Ecto neural progenitor cell (in vitro differentiated cells): ENCODE data around the gene FNDC3B.

Experiments used
- DNase-seq: peaks from one replicate; pipeline ENCODE4 v3.0.0-alpha.2; 2018; ENCODE audit warnings: low spot score

FNDC3B gene

GRCh38 chr3:172315401-172316091, 276.2 kb downstream of the FNDC3B start:
- DNase-seq, result no peak

- DNase-seq, result no peak
Measured at GRCh38 chr3:172316758-172317157, 277.4 kb downstream of the FNDC3B start.

GRCh38 chr3:172317481-172317880, 278.1 kb downstream of the FNDC3B start:
- no peak for DNase-seq

- no peak for DNase-seq
Measured at GRCh38 chr3:172317984-172318383, 278.6 kb downstream of the FNDC3B start.

- no peak for DNase-seq
Measured at GRCh38 chr3:172319595-172319994, 280.2 kb downstream of the FNDC3B start.

GRCh38 chr3:172320468-172320867, 281.1 kb downstream of the FNDC3B start:
- no peak for DNase-seq

- no peak for DNase-seq
Measured at GRCh38 chr3:172321035-172321434, 281.7 kb downstream of the FNDC3B start.

GRCh38 chr3:172323894-172324610, 284.7 kb downstream of the FNDC3B start:
- DNase-seq, result no peak

- no peak for DNase-seq
Measured at GRCh38 chr3:172324611-172325203, 285.3 kb downstream of the FNDC3B start.

GRCh38 chr3:172325461-172325860, 286.1 kb downstream of the FNDC3B start:
- no peak for DNase-seq

GRCh38 chr3:172326993-172327392, 287.6 kb downstream of the FNDC3B start:
- DNase-seq, result no peak

- no peak for DNase-seq
Measured at GRCh38 chr3:172328282-172328681, 288.9 kb downstream of the FNDC3B start.

GRCh38 chr3:172329070-172329469, 289.7 kb downstream of the FNDC3B start:
- no peak for DNase-seq

GRCh38 chr3:172330413-172330812, 291.0 kb downstream of the FNDC3B start:
- DNase-seq, result no peak

- DNase-seq, result peak; percentile 62
Measured at GRCh38 chr3:172332256-172333041, 293.1 kb downstream of the FNDC3B start.

GRCh38 chr3:172333042-172333377, 293.6 kb downstream of the FNDC3B start:
- no peak for DNase-seq

GRCh38 chr3:172333692-172334457, 294.5 kb downstream of the FNDC3B start:
- DNase-seq, result no peak

- DNase-seq, result no peak
Measured at GRCh38 chr3:172334671-172335207, 295.4 kb downstream of the FNDC3B start.

- DNase-seq, result no peak
Measured at GRCh38 chr3:172339892-172340291, 300.5 kb downstream of the FNDC3B start.

GRCh38 chr3:172340583-172340982, 301.2 kb downstream of the FNDC3B start:
- DNase-seq, result no peak

GRCh38 chr3:172341482-172342059, 302.2 kb downstream of the FNDC3B start:
- no peak for DNase-seq
